ENCODE data around the gene TNFRSF6B.

The TNFRSF6B gene

DNA sequence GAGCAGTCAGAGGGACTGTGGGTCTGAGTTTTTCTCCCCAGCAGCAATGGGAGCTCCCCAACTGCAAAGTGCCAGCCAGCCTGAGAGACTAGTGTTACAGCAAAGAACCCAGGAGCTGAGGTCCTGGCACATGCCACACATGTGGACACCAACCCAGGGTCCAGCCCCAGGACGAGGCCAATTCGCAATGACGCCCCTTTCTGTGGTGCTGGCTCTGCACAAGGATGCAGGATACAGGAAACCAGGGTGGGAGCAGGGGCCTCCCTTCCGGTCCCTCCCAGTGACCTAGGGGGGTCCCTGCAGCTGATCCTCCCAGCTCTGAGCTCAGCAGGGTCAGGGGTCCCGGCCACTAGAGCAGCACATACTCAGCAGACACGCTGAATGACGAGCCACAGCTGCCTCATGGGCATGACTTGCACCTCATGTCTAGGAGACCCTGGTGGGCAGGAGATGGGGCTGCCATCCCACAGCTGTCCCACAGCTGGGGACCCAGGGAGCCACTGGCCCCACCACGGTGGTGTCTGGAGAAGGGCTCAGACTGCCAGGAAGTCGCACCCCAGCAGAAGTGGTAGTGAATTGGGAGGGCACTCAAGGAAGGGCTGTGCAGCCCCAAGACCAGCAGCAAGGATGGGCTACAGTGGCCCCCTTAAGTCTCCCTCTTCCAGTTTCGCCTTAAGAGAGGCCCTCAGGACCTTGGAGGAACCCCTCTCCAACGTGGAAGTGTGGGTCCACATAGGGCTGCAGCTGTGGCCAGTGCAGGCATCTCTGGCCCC, 7.7 kb downstream of the TNFRSF6B start:
- no peak overlapping the region for H3K27ac ChIP-seq
- no peak for TF ChIP-seq ZFX (IDR thresholded peaks at IDR 0.05; ENCODE audit: borderline replicate concordance)
- TF ChIP-seq, protein P1, sequence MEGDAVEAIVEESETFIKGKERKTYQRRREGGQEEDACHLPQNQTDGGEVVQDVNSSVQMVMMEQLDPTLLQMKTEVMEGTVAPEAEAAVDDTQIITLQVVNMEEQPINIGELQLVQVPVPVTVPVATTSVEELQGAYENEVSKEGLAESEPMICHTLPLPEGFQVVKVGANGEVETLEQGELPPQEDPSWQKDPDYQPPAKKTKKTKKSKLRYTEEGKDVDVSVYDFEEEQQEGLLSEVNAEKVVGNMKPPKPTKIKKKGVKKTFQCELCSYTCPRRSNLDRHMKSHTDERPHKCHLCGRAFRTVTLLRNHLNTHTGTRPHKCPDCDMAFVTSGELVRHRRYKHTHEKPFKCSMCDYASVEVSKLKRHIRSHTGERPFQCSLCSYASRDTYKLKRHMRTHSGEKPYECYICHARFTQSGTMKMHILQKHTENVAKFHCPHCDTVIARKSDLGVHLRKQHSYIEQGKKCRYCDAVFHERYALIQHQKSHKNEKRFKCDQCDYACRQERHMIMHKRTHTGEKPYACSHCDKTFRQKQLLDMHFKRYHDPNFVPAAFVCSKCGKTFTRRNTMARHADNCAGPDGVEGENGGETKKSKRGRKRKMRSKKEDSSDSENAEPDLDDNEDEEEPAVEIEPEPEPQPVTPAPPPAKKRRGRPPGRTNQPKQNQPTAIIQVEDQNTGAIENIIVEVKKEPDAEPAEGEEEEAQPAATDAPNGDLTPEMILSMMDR (IDR thresholded peaks at IDR 0.05), result no peak

DNA sequence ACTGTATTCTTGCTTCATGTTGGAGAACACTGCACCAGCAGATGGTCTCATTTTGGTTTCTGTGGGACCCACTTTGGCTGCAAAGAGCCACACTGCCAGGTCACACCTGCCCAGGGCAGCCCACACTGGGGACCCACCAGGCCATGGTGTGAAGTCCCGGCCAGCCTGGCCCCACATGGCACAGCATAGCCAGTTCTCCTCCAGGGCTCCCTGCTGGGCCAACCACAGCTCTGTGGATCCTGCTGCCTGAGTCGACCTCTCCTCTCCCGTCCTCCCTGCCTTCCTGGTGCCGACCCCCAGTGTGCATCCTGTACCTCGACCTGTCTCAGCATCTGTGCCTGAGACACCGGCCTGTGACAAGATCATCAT, 8.3 kb downstream of the TNFRSF6B start:
- TF ChIP-seq, protein P1 (IDR thresholded peaks at IDR 0.05), result no peak
- no peak for TF ChIP-seq ZFX (IDR thresholded peaks at IDR 0.05; ENCODE audit: borderline replicate concordance)
- no peak overlapping the region for H3K27ac ChIP-seq

DNA sequence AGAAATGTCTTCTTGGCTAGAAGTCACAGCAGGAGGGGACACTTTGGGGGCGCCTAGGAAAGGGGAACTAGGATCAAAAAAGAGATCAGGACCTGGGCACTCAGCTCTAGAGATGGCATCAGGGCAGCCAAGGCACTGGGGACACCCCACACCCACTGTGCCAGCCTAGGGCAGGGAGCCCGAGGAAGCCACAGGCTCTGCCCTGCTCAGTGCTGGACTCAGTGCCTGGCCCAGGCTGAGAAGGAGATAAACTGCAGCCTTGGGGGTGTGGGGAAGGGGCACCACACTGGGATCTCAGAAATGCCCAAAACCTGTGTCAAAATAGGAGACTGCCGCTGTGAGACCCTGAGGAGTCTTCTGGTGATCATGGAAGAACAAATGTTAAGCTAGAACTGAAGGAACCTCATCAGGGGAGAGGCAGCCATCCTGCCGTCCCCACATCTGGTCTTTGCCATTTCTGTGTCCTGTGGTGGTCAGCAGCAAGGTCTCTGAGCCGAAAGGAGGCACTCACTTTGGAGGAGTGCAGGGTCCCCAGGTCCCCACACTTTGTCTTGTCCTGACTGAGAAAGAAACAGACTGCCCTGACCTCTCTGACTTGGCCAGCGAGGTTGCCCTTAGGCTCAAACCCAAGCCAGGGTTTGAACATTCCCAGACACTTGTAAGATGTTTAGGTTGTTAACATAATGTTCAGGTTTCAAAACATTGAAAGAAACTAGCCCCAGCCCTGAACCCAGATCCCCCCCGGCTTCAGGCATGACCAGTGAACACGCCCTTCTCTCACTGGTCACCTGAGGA, 9.0 kb downstream of the TNFRSF6B start:
- no peak overlapping the region for H3K27ac ChIP-seq
- TF ChIP-seq, protein P1 (IDR thresholded peaks at IDR 0.05), result no peak
- TF ChIP-seq ZFX (IDR thresholded peaks at IDR 0.05; ENCODE audit: borderline replicate concordance), result no peak

DNA sequence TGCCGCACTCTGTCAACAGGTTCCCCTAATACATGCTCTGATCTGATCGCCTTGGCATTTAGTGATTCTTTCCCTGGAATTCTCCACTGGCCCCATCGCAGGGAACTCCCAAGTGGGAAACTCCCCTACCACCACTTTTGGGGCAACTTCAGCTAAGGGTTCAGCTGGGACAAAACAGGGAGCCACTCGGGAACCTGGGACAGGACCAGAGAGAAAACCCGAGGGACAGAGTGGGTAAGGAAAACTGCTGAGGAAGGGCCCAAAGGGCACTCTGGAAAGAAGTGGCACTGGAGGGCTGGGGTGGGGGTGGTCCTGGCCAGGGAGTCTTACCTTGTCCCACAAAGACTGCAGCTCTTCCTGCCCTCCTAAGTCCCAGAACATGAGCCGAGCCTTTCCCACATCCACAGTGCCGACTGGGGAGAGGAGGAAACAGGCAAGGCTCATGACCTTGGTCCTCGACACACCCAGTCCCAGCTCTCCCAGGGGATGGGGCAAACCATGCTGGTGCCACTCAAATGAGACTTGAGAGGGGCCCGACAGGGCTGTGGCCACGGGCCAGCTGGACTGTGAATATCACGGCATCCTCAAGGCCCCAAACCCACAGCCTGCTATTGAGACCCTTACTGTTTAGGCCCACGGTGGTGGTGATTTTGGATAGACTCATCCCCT, 9.7 kb downstream of the TNFRSF6B start:
- no peak for TF ChIP-seq ZFX (IDR thresholded peaks at IDR 0.05; ENCODE audit: borderline replicate concordance)
- TF ChIP-seq, protein P1 (IDR thresholded peaks at IDR 0.05), result no peak

DNA sequence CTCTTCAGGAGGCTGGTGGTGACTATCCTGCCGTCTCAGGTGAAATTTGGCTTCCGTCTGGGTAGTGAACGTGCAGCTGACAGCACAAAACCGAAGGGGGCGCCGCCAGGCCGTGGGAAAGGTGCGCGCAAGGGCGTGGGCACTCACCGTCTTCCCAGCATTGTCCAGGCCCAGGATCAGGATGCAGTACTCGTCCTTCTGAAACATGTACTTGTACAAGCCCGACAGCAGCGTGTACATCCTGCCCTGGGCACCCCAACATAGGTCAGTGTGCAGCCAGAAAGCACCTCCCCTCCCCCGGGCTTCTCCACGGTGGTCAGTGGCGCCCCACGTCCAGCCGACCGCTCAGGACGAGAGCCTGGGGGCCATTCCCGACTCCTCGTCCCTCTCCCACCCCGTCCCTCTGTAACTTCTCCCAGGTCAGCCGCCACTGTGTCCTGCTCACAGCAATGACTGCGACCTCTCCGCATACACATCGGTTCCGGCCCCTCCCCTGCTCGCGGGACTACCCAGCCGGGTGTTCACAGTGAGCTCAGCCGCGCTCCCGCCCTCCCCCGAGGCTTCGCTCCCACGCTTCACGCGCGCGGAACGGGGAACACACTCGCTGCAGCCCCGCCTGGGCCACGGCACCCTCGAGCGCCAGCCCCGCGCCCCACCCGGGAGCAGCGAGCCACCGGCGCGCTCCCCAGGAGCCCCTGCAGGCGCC, 10.6 kb downstream of the TNFRSF6B start:
- TF ChIP-seq, protein P1 (IDR thresholded peaks at IDR 0.05), result peak; percentile 54
- TF ChIP-seq ZFX (IDR thresholded peaks at IDR 0.05; ENCODE audit: borderline replicate concordance), result no peak
- peak overlapping the region; percentile 88 for H3K27ac ChIP-seq

More for the DNA sequence above, 9.7 kb downstream of the TNFRSF6B start:
- peak overlapping the region; percentile 88 for H3K27ac ChIP-seq

DNA sequence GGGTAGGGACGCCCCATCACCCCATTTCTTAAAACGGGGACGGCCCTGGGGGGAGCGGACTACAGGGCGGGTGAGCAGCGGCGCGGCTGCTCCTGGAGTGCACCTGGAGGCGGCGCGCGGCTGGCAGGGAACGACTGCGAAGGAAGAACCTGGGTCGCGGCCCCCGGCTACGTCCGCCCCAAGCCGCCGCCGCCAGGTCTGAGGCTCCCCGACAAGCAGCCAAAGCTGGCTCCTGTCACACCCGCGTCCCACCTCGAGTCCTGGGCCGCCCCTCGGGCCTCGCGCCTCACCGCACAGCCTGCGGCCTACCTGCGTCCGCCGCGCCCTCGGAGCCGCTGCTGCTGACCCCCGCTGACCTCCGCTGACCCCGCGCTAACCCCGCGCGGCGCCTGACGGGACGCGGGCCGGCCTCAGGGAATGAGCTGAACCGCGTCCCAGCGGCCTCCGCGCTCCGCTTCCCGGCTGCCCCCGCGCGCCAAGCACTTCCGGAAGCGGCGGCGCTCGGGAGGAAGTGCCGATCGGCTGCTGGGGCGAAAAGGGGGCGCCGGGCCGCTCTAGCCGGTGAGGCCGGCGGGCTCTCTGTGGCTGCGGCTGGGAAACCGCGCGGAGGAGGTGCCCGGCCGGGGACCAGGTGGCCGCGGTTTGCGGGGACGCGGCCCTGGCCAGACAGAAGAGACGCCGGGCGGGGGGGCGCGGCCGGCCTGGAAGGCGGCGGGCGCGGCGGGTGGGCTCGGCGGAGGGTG, 11.3 kb downstream of the TNFRSF6B start, which contains the start of the genes ARFRP1 and ZGPAT:
Gene ARFRP1 (minus strand): TSS at position 419 of the 743 bp plus-strand sequence. CDS start 885 bp downstream, outside the sequence.
Gene ZGPAT (plus strand): TSS at position 482 of the 743 bp plus-strand sequence. CDS start 542 bp downstream, outside the sequence.
- H3K27ac ChIP-seq, result peak within 1 kb of the TSS; percentile 88
- TF ChIP-seq, protein P1 (IDR thresholded peaks at IDR 0.05), result no peak
- peak; percentile 98 for TF ChIP-seq ZFX (IDR thresholded peaks at IDR 0.05; ENCODE audit: borderline replicate concordance)

Data from 22Rv1 (cell line).